Fibroblast of mammary gland (primary cell): ENCODE results near the gene CNP.
A peak's percentile ranks its signal among the peaks of the same experiment; 100 is the strongest.

ENCODE experiments used
- DNase-seq: peaks from one replicate; pipeline ENCODE4 v3.0.0-alpha.2; 2010; ENCODE audit warnings: low read depth
- H3K4me3 ChIP-seq: 2 replicates; pipeline ENCODE4 v1.5.1; 2011; ENCODE audit warnings: low read depth, mild to moderate bottlenecking, low read length, moderate library complexity; ENCODE audit not compliant: control insufficient read depth
- TF ChIP-seq, protein P1 (sequence below): conservative IDR thresholded peaks from 2 replicates; pipeline ENCODE4 v1.5.1; 2011; ENCODE audit warnings: low read depth, low read length, inconsistent platforms; ENCODE audit not compliant: control insufficient read depth, insufficient read depth

Gene CNP

GRCh38 chr17:42023524-42024349, 57.1 kb downstream of the CNP start:
- DNase-seq: peak; percentile 42
- TF ChIP-seq, protein P1, sequence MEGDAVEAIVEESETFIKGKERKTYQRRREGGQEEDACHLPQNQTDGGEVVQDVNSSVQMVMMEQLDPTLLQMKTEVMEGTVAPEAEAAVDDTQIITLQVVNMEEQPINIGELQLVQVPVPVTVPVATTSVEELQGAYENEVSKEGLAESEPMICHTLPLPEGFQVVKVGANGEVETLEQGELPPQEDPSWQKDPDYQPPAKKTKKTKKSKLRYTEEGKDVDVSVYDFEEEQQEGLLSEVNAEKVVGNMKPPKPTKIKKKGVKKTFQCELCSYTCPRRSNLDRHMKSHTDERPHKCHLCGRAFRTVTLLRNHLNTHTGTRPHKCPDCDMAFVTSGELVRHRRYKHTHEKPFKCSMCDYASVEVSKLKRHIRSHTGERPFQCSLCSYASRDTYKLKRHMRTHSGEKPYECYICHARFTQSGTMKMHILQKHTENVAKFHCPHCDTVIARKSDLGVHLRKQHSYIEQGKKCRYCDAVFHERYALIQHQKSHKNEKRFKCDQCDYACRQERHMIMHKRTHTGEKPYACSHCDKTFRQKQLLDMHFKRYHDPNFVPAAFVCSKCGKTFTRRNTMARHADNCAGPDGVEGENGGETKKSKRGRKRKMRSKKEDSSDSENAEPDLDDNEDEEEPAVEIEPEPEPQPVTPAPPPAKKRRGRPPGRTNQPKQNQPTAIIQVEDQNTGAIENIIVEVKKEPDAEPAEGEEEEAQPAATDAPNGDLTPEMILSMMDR: no peak
- no peak overlapping the region for H3K4me3 ChIP-seq

DNA sequence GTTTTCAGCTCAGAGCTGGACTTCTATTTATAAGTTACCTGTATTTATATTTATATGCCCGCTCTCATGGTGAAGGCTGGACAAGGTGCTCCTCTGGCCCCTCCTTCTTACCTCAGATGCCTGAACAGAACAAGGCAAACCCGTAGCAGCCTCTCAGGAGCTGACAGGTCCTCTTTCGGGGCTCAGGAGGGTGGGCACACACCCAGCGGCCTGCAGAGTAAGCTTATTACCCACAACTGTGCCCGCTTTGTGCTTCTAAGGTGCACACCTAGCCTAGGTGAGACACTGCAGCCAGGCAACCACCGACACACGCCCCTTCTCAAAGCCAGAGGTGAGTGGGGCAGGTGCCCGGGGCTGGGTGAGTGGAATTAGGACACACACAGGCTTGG, 58.6 kb downstream of the CNP start:
- TF ChIP-seq, protein P1: no peak
- H3K4me3 ChIP-seq: no peak overlapping the region
- no peak for DNase-seq

GRCh38 chr17:42025936-42026335, 59.3 kb downstream of the CNP start:
- TF ChIP-seq, protein P1: no peak
- H3K4me3 ChIP-seq: no peak overlapping the region
- DNase-seq: no peak

DNA sequence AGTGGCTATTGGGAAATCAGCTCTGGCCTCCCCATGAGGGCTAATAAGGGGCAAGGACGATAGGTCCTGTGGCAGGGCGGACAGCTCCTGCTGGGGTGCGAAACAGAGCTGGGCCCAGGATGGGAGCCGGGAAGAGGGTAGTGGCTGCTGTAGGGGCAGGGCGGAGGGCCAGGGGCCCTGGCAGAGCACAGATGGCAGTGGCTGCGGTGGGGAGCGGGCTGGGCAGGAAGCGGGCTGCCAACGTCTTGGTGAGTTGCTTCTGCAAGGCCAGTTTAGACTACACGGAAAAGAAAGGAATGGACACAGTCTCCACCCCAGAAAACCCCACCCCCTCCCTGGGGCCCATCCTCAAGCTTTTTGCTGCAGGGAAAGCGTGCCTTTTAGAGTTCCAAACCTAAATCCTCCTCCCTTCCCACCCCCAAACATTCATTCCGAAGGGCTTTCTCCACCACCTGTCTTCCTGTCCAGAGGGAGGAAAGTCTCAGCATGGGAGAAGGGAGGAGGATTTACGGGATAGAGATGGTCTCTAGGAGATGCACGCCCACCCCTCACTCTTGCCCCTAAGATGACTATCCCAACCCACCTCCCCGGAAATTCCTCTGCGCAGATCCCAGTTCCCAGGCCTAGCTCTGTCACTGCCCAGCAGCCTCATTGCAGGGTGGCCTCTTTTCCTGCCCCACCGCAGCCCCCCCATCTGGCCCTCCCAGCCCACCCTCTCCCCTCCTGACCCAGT, 60.4 kb downstream of the CNP start:
- no peak for DNase-seq
- TF ChIP-seq, protein P1: no peak
- H3K4me3 ChIP-seq: no peak overlapping the region
